GM23338 (cell line): Measurements from ENCODE around the gene FITM2. TPM values are rescaled to one million over a fixed set of nuclear protein-coding genes. Genes with fewer than 3 reads are reported as not detected.

Experiments
- ATAC-seq: fragments of 200-7000 bp; cut with Tn5 transposase; 3 replicates; pipeline ENCODE4 v1.9.1; 2020
- DNase-seq: peaks from one replicate; pipeline ENCODE4 v3.0.0-alpha.2; 2015; ENCODE audit warnings: low spot score
- H2AFZ ChIP-seq: fragments of 200-600 bp; sonication (generic); 2 replicates; pipeline ENCODE4 v1.8.0; 2016; ENCODE audit warnings: antibody characterized with exemption, mild to moderate bottlenecking, moderate library complexity
- H3F3A ChIP-seq: fragments of 200-600 bp; sonication (generic); replicated peaks from 2 replicates; pipeline ENCODE4 v1.8.0; 2017; ENCODE audit warnings: antibody characterized with exemption, mixed run types, low read depth
- H3K27ac ChIP-seq: fragments of 200-600 bp; sonication (generic); 2 replicates; pipeline ENCODE4 v1.6.1; 2016; ENCODE audit warnings: low read depth
- H3K27me3 ChIP-seq: fragments of 200-600 bp; sonication (generic); 2 replicates; pipeline ENCODE4 v1.8.0; 2016; ENCODE audit warnings: mild to moderate bottlenecking, mixed run types, moderate library complexity; ENCODE audit not compliant: insufficient read depth
- H3K36me3 ChIP-seq: fragments of 200-600 bp; sonication (generic); 2 replicates; pipeline ENCODE4 v1.8.0; 2016; ENCODE audit warnings: mild to moderate bottlenecking; ENCODE audit not compliant: insufficient read depth
- H3K4me1 ChIP-seq: fragments of 200-600 bp; sonication (generic); 2 replicates; pipeline ENCODE4 v1.8.0; 2016; ENCODE audit warnings: mild to moderate bottlenecking, moderate library complexity; ENCODE audit not compliant: insufficient read depth
- H3K4me2 ChIP-seq: fragments of 200-600 bp; sonication (generic); 2 replicates; pipeline ENCODE4 v1.7.1; 2017; ENCODE audit warnings: mixed run types
- H3K4me3 ChIP-seq: fragments of 200-600 bp; sonication (generic); 2 replicates; pipeline ENCODE4 v1.6.1; 2016; ENCODE audit warnings: mixed run types
- H3K79me2 ChIP-seq: fragments of 200-600 bp; sonication (generic); replicated peaks from 2 replicates; pipeline ENCODE4 v1.8.0; 2017; ENCODE audit warnings: mild to moderate bottlenecking; ENCODE audit not compliant: insufficient read depth
- H3K9me2 ChIP-seq: fragments of 200-600 bp; sonication (generic); 2 replicates; pipeline ENCODE4 v1.8.0; 2017; ENCODE audit not compliant: insufficient read depth
- H4K20me1 ChIP-seq: fragments of 200-600 bp; sonication (generic); replicated peaks from 2 replicates; pipeline ENCODE4 v1.8.0; 2017; ENCODE audit warnings: mild to moderate bottlenecking; ENCODE audit not compliant: insufficient read depth
- H3K27ac Mint-ChIP-seq: 2 replicates; pipeline ENCODE4 v1.8.0; 2020; ENCODE audit warnings: inconsistent platforms, mild to moderate bottlenecking, moderate library complexity, mixed read lengths
- H3K27me3 Mint-ChIP-seq: 3 replicates; pipeline ENCODE4 v1.8.0; 2022; ENCODE audit warnings: low read depth, mild to moderate bottlenecking, moderate library complexity, mixed read lengths, inconsistent platforms; ENCODE audit not compliant: insufficient read depth, poor library complexity
- H3K36me3 Mint-ChIP-seq: 3 replicates; pipeline ENCODE4 v1.8.0; 2021; ENCODE audit warnings: low read depth, mild to moderate bottlenecking, inconsistent platforms, moderate library complexity, mixed read lengths
- H3K4me1 Mint-ChIP-seq: 3 replicates; pipeline ENCODE4 v1.8.0; 2020; ENCODE audit warnings: mild to moderate bottlenecking, inconsistent platforms, mixed read lengths
- H3K4me3 Mint-ChIP-seq: 3 replicates; pipeline ENCODE4 v1.8.0; 2021; ENCODE audit warnings: moderate library complexity, mild to moderate bottlenecking, inconsistent platforms, mixed read lengths
- H3K9me3 Mint-ChIP-seq: 3 replicates; pipeline ENCODE4 v1.8.0; 2020; ENCODE audit warnings: moderate library complexity, mild to moderate bottlenecking, inconsistent platforms, mixed read lengths
- CREB1 ChIP-seq: fragments of 250-450 bp; sonication (Bioruptor Pico); IDR thresholded peaks from 2 replicates; pipeline ENCODE4 v1.5.0; 2020; ENCODE audit warnings: low read depth, mild to moderate bottlenecking, moderate library complexity
- EZH2phosphoT487 ChIP-seq: fragments of 200-600 bp; sonication (generic); IDR thresholded peaks from one replicate; pipeline ENCODE4 v1.8.1; 2018; ENCODE audit warnings: antibody characterized with exemption; ENCODE audit not compliant: unreplicated experiment
- NANOG ChIP-seq: IDR thresholded peaks from 2 replicates; pipeline ENCODE4 v1.6.1; 2016; ENCODE audit warnings: antibody characterized with exemption, borderline replicate concordance
- STAT1 ChIP-seq: IDR thresholded peaks from one replicate; pipeline ENCODE4 v1.6.1; 2016; ENCODE audit warnings: antibody characterized with exemption; ENCODE audit not compliant: unreplicated experiment
- ZNF114 ChIP-seq: fragments of 250-450 bp; sonication (Bioruptor Pico); IDR thresholded peaks from 2 replicates; pipeline ENCODE4 v1.5.0; 2020; ENCODE audit warnings: mild to moderate bottlenecking, moderate library complexity
- ZNF331 ChIP-seq: fragments of 250-450 bp; sonication (Bioruptor Pico); IDR thresholded peaks from 2 replicates; pipeline ENCODE4 v1.5.0; 2020; ENCODE audit warnings: low read depth, mild to moderate bottlenecking, moderate library complexity
- polyA plus RNA-seq: library from polyadenylated mRNA; unstranded; fragments of >200 nt; fragmentation: Nextera tagmentation; extraction: Ambion mirVana; gene quantifications from 2 replicates; pipeline ENCODE4 v1.2.1, GENCODE V29; 2016
- total RNA-seq: library from RNA; depleted of rRNA; stranded (reverse); fragments of >200 nt; shearing (Covaris generic); gene quantifications from 2 replicates; pipeline ENCODE4 v1.2.3, GENCODE V29; 2014
- TF ChIP-seq, protein P1 (sequence below): IDR thresholded peaks from 2 replicates; pipeline ENCODE4 v1.6.1; 2016; ENCODE audit warnings: antibody characterized with exemption
- TF ChIP-seq, protein P2 (sequence below): fragments of 250-450 bp; sonication (Bioruptor Pico); IDR thresholded peaks from 2 replicates; pipeline ENCODE4 v1.5.0; 2020; ENCODE audit warnings: mild to moderate bottlenecking, moderate library complexity

The FITM2 gene
- total and polyA plus RNA-seq, 2 experiments from 2014 or later = 0.87 to 1.6 TPM

DNA sequence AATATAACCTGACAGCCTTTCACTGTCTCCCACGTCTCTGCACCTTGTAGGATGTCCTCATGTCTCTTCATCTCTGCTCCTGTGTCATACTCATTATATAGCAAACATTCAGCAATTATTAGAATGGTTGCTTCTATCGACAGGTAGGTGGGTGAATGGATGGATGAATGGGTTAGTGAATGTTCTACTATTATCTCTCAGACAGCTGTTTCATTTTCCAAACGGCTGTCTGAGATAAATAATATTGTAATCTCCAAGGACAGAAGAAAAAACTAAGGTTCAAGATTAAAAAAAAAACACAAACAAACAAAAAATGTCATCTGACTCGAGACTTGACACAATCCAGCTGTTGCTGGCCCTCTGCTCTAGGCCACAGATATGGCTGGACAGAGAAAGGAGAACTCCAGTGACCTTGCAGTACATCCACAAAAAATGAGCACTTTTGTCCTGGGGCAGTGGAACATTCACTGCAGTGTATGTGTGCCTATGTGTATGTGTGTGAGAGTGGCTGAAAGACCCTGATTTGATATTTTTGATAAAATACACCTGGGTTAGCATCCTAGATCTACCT is 46.6 kb upstream of the FITM2 start (continued):
- TF ChIP-seq, protein P1, sequence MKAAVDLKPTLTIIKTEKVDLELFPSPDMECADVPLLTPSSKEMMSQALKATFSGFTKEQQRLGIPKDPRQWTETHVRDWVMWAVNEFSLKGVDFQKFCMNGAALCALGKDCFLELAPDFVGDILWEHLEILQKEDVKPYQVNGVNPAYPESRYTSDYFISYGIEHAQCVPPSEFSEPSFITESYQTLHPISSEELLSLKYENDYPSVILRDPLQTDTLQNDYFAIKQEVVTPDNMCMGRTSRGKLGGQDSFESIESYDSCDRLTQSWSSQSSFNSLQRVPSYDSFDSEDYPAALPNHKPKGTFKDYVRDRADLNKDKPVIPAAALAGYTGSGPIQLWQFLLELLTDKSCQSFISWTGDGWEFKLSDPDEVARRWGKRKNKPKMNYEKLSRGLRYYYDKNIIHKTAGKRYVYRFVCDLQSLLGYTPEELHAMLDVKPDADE = no peak
- no peak for TF ChIP-seq ZNF331 (CRISPR knock-in tag)
- TF ChIP-seq EZH2phosphoT487 = no peak
- no peak for TF ChIP-seq NANOG

DNA sequence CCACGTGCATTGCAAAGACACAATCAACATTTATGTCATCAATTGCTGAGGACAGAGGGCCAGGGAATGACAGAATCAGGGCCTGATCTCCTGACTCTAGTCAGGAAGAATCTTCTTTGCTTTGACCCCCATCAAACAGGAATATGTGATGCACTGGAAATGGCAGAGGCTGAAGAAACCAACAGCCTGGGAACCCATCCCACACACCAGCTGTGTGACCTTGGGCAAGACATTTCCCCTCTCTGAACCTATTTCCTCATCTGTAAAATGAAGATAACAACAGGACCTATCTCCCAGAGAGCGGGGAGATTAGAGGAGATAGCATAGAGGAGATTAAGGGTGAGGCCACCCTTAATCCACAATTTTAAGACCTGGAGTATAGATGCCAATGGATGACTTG is 46.0 kb upstream of the FITM2 start:
- Histone ChIP-seq H3K4me2 (no peak overlapping the region), H3K4me1 (no peaks in the 10 kb centered on the region), H4K20me1 (no peaks in the 10 kb centered on the region), H3K9me2 (no peaks in the 10 kb centered on the region), H2AFZ (no peak overlapping the region), H3K27ac (no peak overlapping the region), H3K4me3 (no peak overlapping the region), H3K36me3 (no peaks in the 10 kb centered on the region), H3K79me2 (no peaks in the 10 kb centered on the region), H3K27me3 (no peaks in the 10 kb centered on the region), H3F3A (no peaks in the 10 kb centered on the region)
- Mint-ChIP-seq H3K4me1 (no peaks in the 10 kb centered on the region), H3K36me3 (no peaks in the 10 kb centered on the region), H3K27ac (no peak overlapping the region), H3K9me3 (no peaks in the 10 kb centered on the region), H3K4me3 (no peak overlapping the region), H3K27me3 (peaks cover 4% of the 10 kb centered on the region)
- DNase-seq = no peak
- ATAC-seq = no peak
- TF ChIP-seq CREB1 (CRISPR knock-in tag) (no peak), ZNF331 (CRISPR knock-in tag) (no peak), ZNF114 (CRISPR knock-in tag) (no peak), EZH2phosphoT487 (no peak)
- TF ChIP-seq, protein P1 = no peak

DNA sequence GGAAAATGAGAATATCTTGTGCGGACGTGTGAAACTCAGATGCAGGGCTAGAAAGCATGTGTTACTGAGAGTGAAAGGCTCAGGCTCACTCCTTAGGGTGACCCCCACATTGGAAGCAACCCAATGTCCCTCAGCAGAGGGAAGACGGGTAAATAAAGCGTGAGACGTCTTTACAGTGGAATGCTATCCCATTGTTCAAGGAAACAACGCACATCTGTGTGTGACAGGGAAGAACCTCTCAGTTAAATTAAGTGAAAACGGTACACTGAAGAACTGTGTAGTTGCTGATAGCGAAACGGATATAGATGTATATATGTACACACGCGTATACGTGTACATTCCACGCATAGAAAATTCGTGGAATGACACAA is 45.3 kb upstream of the FITM2 start:
- Histone ChIP-seq H3K27me3 (no peaks in the 10 kb centered on the region), H3K4me3 (no peak overlapping the region), H3K9me2 (no peaks in the 10 kb centered on the region), H3K27ac (no peak overlapping the region), H3F3A (no peaks in the 10 kb centered on the region), H3K4me1 (no peaks in the 10 kb centered on the region), H3K4me2 (no peak overlapping the region), H4K20me1 (no peaks in the 10 kb centered on the region), H2AFZ (peak overlapping the region; percentile 56; the same call in 1 of the 2 replicates), H3K36me3 (no peaks in the 10 kb centered on the region), H3K79me2 (no peaks in the 10 kb centered on the region)
- ATAC-seq = no peak
- H3K36me3 Mint-ChIP-seq = no peaks in the 10 kb centered on the region
- no peak overlapping the region for H3K4me3 Mint-ChIP-seq
- peaks cover 4% of the 10 kb centered on the region for H3K27me3 Mint-ChIP-seq
- H3K4me1 Mint-ChIP-seq = no peaks in the 10 kb centered on the region
- no peak overlapping the region for H3K27ac Mint-ChIP-seq
- no peaks in the 10 kb centered on the region for H3K9me3 Mint-ChIP-seq
- no peak for DNase-seq
- TF ChIP-seq ZNF331 (CRISPR knock-in tag) (no peak), STAT1 (no peak), CREB1 (CRISPR knock-in tag) (no peak)
- TF ChIP-seq, protein P2, sequence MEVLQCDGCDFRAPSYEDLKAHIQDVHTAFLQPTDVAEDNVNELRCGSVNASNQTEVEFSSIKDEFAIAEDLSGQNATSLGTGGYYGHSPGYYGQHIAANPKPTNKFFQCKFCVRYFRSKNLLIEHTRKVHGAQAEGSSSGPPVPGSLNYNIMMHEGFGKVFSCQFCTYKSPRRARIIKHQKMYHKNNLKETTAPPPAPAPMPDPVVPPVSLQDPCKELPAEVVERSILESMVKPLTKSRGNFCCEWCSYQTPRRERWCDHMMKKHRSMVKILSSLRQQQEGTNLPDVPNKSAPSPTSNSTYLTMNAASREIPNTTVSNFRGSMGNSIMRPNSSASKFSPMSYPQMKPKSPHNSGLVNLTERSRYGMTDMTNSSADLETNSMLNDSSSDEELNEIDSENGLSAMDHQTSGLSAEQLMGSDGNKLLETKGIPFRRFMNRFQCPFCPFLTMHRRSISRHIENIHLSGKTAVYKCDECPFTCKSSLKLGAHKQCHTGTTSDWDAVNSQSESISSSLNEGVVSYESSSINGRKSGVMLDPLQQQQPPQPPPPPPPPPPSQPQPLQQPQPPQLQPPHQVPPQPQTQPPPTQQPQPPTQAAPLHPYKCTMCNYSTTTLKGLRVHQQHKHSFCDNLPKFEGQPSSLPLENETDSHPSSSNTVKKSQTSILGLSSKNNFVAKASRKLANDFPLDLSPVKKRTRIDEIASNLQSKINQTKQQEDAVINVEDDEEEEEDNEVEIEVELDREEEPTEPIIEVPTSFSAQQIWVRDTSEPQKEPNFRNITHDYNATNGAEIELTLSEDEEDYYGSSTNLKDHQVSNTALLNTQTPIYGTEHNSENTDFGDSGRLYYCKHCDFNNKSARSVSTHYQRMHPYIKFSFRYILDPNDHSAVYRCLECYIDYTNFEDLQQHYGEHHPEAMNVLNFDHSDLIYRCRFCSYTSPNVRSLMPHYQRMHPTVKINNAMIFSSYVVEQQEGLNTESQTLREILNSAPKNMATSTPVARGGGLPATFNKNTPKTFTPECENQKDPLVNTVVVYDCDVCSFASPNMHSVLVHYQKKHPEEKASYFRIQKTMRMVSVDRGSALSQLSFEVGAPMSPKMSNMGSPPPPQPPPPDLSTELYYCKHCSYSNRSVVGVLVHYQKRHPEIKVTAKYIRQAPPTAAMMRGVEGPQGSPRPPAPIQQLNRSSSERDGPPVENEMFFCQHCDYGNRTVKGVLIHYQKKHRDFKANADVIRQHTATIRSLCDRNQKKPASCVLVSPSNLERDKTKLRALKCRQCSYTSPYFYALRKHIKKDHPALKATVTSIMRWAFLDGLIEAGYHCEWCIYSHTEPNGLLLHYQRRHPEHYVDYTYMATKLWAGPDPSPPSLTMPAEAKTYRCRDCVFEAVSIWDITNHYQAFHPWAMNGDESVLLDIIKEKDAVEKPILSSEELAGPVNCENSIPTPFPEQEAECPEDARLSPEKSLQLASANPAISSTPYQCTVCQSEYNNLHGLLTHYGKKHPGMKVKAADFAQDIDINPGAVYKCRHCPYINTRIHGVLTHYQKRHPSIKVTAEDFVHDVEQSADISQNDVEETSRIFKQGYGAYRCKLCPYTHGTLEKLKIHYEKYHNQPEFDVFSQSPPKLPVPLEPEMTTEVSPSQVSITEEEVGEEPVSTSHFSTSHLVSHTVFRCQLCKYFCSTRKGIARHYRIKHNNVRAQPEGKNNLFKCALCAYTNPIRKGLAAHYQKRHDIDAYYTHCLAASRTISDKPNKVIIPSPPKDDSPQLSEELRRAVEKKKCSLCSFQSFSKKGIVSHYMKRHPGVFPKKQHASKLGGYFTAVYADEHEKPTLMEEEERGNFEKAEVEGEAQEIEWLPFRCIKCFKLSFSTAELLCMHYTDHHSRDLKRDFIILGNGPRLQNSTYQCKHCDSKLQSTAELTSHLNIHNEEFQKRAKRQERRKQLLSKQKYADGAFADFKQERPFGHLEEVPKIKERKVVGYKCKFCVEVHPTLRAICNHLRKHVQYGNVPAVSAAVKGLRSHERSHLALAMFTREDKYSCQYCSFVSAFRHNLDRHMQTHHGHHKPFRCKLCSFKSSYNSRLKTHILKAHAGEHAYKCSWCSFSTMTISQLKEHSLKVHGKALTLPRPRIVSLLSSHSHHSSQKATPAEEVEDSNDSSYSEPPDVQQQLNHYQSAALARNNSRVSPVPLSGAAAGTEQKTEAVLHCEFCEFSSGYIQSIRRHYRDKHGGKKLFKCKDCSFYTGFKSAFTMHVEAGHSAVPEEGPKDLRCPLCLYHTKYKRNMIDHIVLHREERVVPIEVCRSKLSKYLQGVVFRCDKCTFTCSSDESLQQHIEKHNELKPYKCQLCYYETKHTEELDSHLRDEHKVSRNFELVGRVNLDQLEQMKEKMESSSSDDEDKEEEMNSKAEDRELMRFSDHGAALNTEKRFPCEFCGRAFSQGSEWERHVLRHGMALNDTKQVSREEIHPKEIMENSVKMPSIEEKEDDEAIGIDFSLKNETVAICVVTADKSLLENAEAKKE (CRISPR knock-in tag) = no peak
